Dendritic cell treated with granulocyte-macrophage colony-stimulating factor and Interleukin-4, amounts not matched to agents 40 ng/mL and 50 ng/mL, for 4 days (primary cell): ENCODE measurements around the gene GOLGA7B.

Source experiments
- H3K27ac Mint-ChIP-seq: one replicate; pipeline ENCODE4 v1.8.0; 2022; ENCODE audit warnings: mild to moderate bottlenecking, mixed read lengths
- H3K27me3 Mint-ChIP-seq: one replicate; pipeline ENCODE4 v1.8.0; 2022; ENCODE audit warnings: mild to moderate bottlenecking, mixed read lengths
- H3K36me3 Mint-ChIP-seq: one replicate; pipeline ENCODE4 v1.8.0; 2022; ENCODE audit warnings: low read depth, mixed read lengths
- H3K4me1 Mint-ChIP-seq: one replicate; pipeline ENCODE4 v1.8.0; 2022; ENCODE audit warnings: low read depth, mixed read lengths
- H3K4me3 Mint-ChIP-seq: one replicate; pipeline ENCODE4 v1.8.0; 2022; ENCODE audit warnings: mild to moderate bottlenecking, moderate library complexity, mixed read lengths
- H3K9me3 Mint-ChIP-seq: one replicate; pipeline ENCODE4 v1.8.0; 2022; ENCODE audit warnings: mixed read lengths
- intact Hi-C: fragments of 100-400 bp; cut with micrococcal nuclease; formaldehyde crosslinking; loops from one replicate; pipeline ENCODE4 v1.15.0; 2022

The GOLGA7B gene

GRCh38 chr10:97919012-97919411 lies 69.4 kb downstream of the GOLGA7B start:
- no peaks in the 10 kb centered on the region for H3K36me3 Mint-ChIP-seq
- peaks cover 35% of the 10 kb centered on the region for H3K27me3 Mint-ChIP-seq
- H3K27ac Mint-ChIP-seq, result no peak overlapping the region
- no peak overlapping the region for H3K4me3 Mint-ChIP-seq
- H3K9me3 Mint-ChIP-seq, result no peaks in the 10 kb centered on the region
- no peaks in the 10 kb centered on the region for H3K4me1 Mint-ChIP-seq
- intact Hi-C loops, result loop anchor here (5.0 kb wide), 1 partner anchor 108 kb away; no protein-coding TSS in a partner anchor

GRCh38 chr10:97920865-97921264 lies 71.2 kb downstream of the GOLGA7B start:
- H3K4me1 Mint-ChIP-seq, result no peaks in the 10 kb centered on the region
- H3K27me3 Mint-ChIP-seq, result peaks cover 26% of the 10 kb centered on the region
- no peaks in the 10 kb centered on the region for H3K9me3 Mint-ChIP-seq
- no peak overlapping the region for H3K4me3 Mint-ChIP-seq
- no peaks in the 10 kb centered on the region for H3K36me3 Mint-ChIP-seq
- no peak overlapping the region for H3K27ac Mint-ChIP-seq
- intact Hi-C loops, result no loop called here
